Measurements from ENCODE around the gene DRD2. TPM values are rescaled to one million over a fixed set of nuclear protein-coding genes. Genes with fewer than 3 reads are reported as not detected.

Gene DRD2
- total and polyA plus RNA-seq, 2 donors (not counting 3 experiments of a cell fraction or from before 2014, with no cell fraction given), result not detected

GRCh38 chr11:113506461-113506860 lies 31.3 kb upstream of the DRD2 start:
- no peak for FAIRE-seq
- no TSS peak for BruUV-seq (replicated peaks)
- no peaks in the 10 kb centered on the region for H3K79me2 ChIP-seq (ENCODE audit: control insufficient read depth, insufficient read depth, low read length)
- H4K20me1 ChIP-seq (replicated peaks; ENCODE audit: control insufficient read depth, extremely low read depth, insufficient read depth, low read length), result no peaks in the 10 kb centered on the region
- H3K4me3 ChIP-seq (replicated peaks in 1 of 3; ENCODE audit: insufficient read depth in 1 of 3, low read depth in 1 of 3, low read length in 3 of 3), result no peak overlapping the region
- TF ChIP-seq GATA2 (IDR thresholded peaks at IDR 0.05; ENCODE audit: insufficient read depth, insufficient read length, low read depth, low read length), result no peak
- no peak for TF ChIP-seq CTCF (IDR thresholded peaks at IDR 0.05; ENCODE audit: extremely low read depth in 1 of 2, insufficient read depth in 1 of 2, low read depth in 1 of 2, low read length in 2 of 2)
- no peak for TF ChIP-seq POLR2AphosphoS5 (IDR thresholded peaks at IDR 0.05; ENCODE audit: insufficient read depth, low read depth, low read length)
- no peak for TF ChIP-seq POLR2A (IDR thresholded peaks at IDR 0.05; ENCODE audit: low read depth, low read length)
- no peak for TF ChIP-seq FOS (IDR thresholded peaks at IDR 0.05; ENCODE audit: borderline replicate concordance, insufficient read depth, low read length)
- TF ChIP-seq EZH2 (IDR thresholded peaks at IDR 0.05; ENCODE audit: borderline replicate concordance, low read depth, low read length, severe bottlenecking), result no peak
- no peak for TF ChIP-seq MYC (IDR thresholded peaks at IDR 0.05; ENCODE audit: low read depth, low read length)
- ChIA-PET CTCF (no interaction called here), POLR2A (no interaction called here)
- H3K36me3 ChIP-seq (ENCODE audit: control insufficient read depth in 2 of 2, extremely low read depth in 1 of 2, insufficient read depth in 2 of 2, low read length in 2 of 2), result no peaks in the 10 kb centered on the region
- no peaks in the 10 kb centered on the region for H3K9me1 ChIP-seq (replicated peaks; ENCODE audit: control insufficient read depth, extremely low read depth, insufficient read depth, low read length)
- no peak overlapping the region for H3K27ac ChIP-seq (ENCODE audit: insufficient read depth, low read depth, low read length)
- intact Hi-C loops (cut with micrococcal nuclease), result no loop called here
- H3K4me1 ChIP-seq (ENCODE audit: control insufficient read depth, extremely low read depth, insufficient read depth, low read length), result no peaks in the 10 kb centered on the region
- H3K4me2 ChIP-seq (ENCODE audit: insufficient read depth, low read length), result no peak overlapping the region
- dilution Hi-C loops (cut with MboI; ENCODE audit: extremely low pct_ligation_motif_present, low sequenced_read_pairs), result no loop called here
- H3K9me3 ChIP-seq (replicated peaks; ENCODE audit: control insufficient read depth, insufficient read depth, low read length), result no peaks in the 10 kb centered on the region
- H3K9ac ChIP-seq (replicated peaks; ENCODE audit: extremely low read depth, insufficient read depth, low read length), result no peak overlapping the region
- H3K27me3 ChIP-seq (ENCODE audit: control insufficient read depth in 2 of 2, insufficient read depth in 2 of 2, low read length in 2 of 2), result no peaks in the 10 kb centered on the region
- no peak overlapping the region for H2AFZ ChIP-seq (ENCODE audit: low read depth, low read length)
- no peak for DNase-seq (ENCODE audit: low read depth, low spot score)

Measured in endothelial cell of umbilical vein (primary cell).